CD4-positive, alpha-beta T cell (primary cell): ENCODE measurements around the gene JTB. TPM values are rescaled to one million over a fixed set of nuclear protein-coding genes. Genes with fewer than 3 reads are reported as not detected.

Source experiments
- ATAC-seq: fragments of 200-7000 bp; cut with Tn5 transposase; one replicate; pipeline ENCODE4 v1.10.0; 2022; ENCODE audit warnings: mild to moderate bottlenecking; ENCODE audit not compliant: poor library complexity
- CTCF ChIA-PET: fragments of 350-600 bp; sonication (Branson Sonifier 250); formaldehyde crosslinking; loops from one replicate; lab custom pipeline; 2021; ENCODE audit warnings: antibody characterized with exemption, inconsistent platforms; lab: Charles Lee
- POLR2A ChIA-PET: fragments of 350-600 bp; sonication (Branson Sonifier 250); formaldehyde crosslinking; loops from one replicate; lab custom pipeline; 2021; ENCODE audit warnings: antibody characterized with exemption, inconsistent platforms; lab: Charles Lee
- DNase-seq, 14 experiments: peaks; one replicate each; pipeline ENCODE4 v3.0.0-alpha.2; 2013 to 2020; ENCODE audit warnings: mixed read lengths in 2 of 14
- H3K27ac ChIP-seq, 2 donors: one replicate each; pipeline versions ENCODE4 v1.5.1 to v1.7.0; 2013; ENCODE audit warnings: low read length in 2 of 2, low read depth in 1 of 2, mild to moderate bottlenecking in 1 of 2
- H3K27me3 ChIP-seq, 2 experiments: 1 replicate in 1 of 2; 2 replicates in 1 of 2; pipeline versions ENCODE4 v1.6.1 to v1.7.0; 2013; ENCODE audit warnings: low read length in 2 of 2, control low read depth in 1 of 2, mild to moderate bottlenecking in 1 of 2, moderate library complexity in 1 of 2; ENCODE audit not compliant: insufficient read depth in 2 of 2, control insufficient read depth in 1 of 2
- H3K36me3 ChIP-seq: one replicate; pipeline ENCODE4 v1.6.1; 2013; ENCODE audit warnings: low read length, control low read depth; ENCODE audit not compliant: insufficient read depth
- H3K4me1 ChIP-seq: one replicate; pipeline ENCODE4 v1.6.1; 2013; ENCODE audit warnings: low read length, control low read depth; ENCODE audit not compliant: insufficient read depth
- H3K4me3 ChIP-seq: one replicate; pipeline ENCODE4 v1.5.1; 2013; ENCODE audit warnings: mild to moderate bottlenecking, low read length, moderate library complexity
- H3K9me3 ChIP-seq, 2 experiments: 1 replicate in 1 of 2; 2 replicates in 1 of 2; pipeline versions ENCODE4 v1.6.1 to v1.7.0; 2013; ENCODE audit warnings: low read length in 2 of 2, mild to moderate bottlenecking in 2 of 2, control low read depth in 1 of 2, moderate library complexity in 1 of 2; ENCODE audit not compliant: control insufficient read depth in 1 of 2, insufficient read depth in 1 of 2
- H3K27ac Mint-ChIP-seq: one replicate; pipeline ENCODE4 v1.8.0; 2020; ENCODE audit warnings: mixed read lengths
- H3K27me3 Mint-ChIP-seq: one replicate; pipeline ENCODE4 v1.8.0; 2021; ENCODE audit warnings: mixed read lengths
- H3K36me3 Mint-ChIP-seq: one replicate; pipeline ENCODE4 v1.8.0; 2021; ENCODE audit warnings: low read depth, mixed read lengths
- H3K4me1 Mint-ChIP-seq: one replicate; pipeline ENCODE4 v1.8.0; 2021; ENCODE audit warnings: low read depth, mixed read lengths
- H3K4me3 Mint-ChIP-seq: one replicate; pipeline ENCODE4 v1.8.0; 2020; ENCODE audit warnings: mild to moderate bottlenecking, mixed read lengths
- H3K9me3 Mint-ChIP-seq: one replicate; pipeline ENCODE4 v1.8.0; 2020; ENCODE audit warnings: mixed read lengths
- intact Hi-C, 2 experiments: fragments of 100-400 bp; cut with DNase I in 1 of 2; cut with micrococcal nuclease in 1 of 2; formaldehyde crosslinking; loops; one replicate each; pipeline versions ENCODE4 v1.15.1 to v1.9.0; 2023 to 2025; cut with DNase I, micrococcal nuclease
- total RNA-seq, 174 experiments: library from RNA in 2 of 174; stranded (reverse) in 2 of 174; gene quantifications; one replicate each; pipeline ENCODE4 v1.2.3 and lab custom pipeline; 2021 to 2026
- TF ChIP-seq, protein P1 (sequence below): fragments of 200-600 bp; IDR thresholded peaks from one replicate; pipeline ENCODE4 v1.8.0; 2022; ENCODE audit warnings: antibody characterized with exemption, mild to moderate bottlenecking

The JTB gene
- total RNA-seq, 2 experiments from 2014 or later = 80.4 to 80.9 TPM

DNA sequence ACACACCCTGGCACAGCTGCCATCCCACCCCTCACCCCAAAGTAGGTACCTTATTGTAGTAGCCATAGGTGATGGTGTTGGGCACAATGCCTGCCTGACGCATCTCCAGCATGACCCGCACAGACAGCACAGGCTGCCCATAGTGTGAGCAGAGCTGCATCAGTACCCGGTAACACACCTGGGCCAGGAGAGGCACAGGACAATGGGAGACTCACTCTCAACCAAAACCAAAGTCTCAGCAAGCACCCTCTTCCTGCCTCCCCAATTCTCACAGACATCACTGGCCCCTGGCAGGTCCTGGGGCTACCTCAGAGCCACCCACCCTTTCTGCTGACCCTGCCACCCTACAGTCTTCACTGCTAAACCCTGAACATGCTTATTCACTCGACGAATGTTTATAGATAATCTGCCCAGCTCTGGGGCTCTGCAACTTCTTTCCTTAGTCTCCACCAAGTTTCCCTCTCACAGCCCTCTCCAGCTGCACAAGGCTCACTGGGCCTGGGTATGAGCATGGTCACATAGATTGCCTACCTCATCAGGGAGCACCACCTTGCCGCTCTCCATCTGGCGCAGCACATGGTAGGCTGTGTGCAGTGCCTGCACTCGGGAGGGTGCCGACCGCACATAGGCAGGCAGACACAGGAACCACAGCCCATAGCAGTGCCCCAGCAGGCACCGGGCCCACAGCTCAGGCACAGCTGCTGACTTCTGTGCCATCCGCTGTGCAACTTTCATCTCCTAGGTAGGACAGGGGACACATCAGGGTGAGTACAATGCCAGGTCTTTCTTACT lies 41.3 kb downstream of the JTB start:
- ATAC-seq = no peak
- Mint-ChIP-seq H3K27me3 (no peaks in the 10 kb centered on the region), H3K27ac (no peak overlapping the region), H3K9me3 (no peaks in the 10 kb centered on the region), H3K4me1 (peaks cover 9% of the 10 kb centered on the region), H3K36me3 (peaks cover 87% of the 10 kb centered on the region), H3K4me3 (no peak overlapping the region)
- H3K36me3 ChIP-seq = peaks cover 87% of the 10 kb centered on the region
- TF ChIP-seq, protein P1, sequence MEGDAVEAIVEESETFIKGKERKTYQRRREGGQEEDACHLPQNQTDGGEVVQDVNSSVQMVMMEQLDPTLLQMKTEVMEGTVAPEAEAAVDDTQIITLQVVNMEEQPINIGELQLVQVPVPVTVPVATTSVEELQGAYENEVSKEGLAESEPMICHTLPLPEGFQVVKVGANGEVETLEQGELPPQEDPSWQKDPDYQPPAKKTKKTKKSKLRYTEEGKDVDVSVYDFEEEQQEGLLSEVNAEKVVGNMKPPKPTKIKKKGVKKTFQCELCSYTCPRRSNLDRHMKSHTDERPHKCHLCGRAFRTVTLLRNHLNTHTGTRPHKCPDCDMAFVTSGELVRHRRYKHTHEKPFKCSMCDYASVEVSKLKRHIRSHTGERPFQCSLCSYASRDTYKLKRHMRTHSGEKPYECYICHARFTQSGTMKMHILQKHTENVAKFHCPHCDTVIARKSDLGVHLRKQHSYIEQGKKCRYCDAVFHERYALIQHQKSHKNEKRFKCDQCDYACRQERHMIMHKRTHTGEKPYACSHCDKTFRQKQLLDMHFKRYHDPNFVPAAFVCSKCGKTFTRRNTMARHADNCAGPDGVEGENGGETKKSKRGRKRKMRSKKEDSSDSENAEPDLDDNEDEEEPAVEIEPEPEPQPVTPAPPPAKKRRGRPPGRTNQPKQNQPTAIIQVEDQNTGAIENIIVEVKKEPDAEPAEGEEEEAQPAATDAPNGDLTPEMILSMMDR = no peak
- ChIA-PET CTCF (no interaction called here), POLR2A (no interaction called here)
- H3K27ac ChIP-seq = no peak overlapping the region
- H3K27me3 ChIP-seq = no peaks in the 10 kb centered on the region
- intact Hi-C loops = no loop called here
- peaks cover 5% of the 10 kb centered on the region for H3K4me1 ChIP-seq
- no peaks in the 10 kb centered on the region for H3K9me3 ChIP-seq
- DNase-seq = no peak
- no peak overlapping the region for H3K4me3 ChIP-seq

DNA sequence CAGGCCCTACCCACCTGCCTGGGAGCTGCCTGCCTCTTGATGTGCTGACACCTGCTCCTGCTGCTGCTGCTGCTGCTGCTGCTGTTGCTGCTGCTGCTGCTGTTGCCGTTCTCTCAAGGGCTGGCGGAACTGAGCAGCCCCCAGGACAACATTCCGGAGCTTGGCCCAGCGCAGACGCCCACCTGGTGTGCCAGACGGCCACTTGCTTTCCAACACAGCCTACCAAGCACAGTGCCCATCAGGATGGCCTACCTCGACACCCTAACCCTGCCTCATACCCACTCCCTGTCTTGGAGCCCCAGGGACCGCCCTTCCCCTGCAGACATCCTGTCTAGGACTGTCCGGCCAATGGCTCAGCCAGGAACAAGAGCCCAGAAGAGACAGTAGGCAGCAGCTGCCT lies 42.7 kb downstream of the JTB start:
- Histone ChIP-seq H3K36me3 (peaks cover 87% of the 10 kb centered on the region), H3K4me3 (no peak overlapping the region), H3K4me1 (peaks cover 3% of the 10 kb centered on the region), H3K27me3 (no peaks in the 10 kb centered on the region), H3K9me3 (no peaks in the 10 kb centered on the region), H3K27ac (no peak overlapping the region)
- H3K4me3 Mint-ChIP-seq = no peak overlapping the region
- peaks cover 86% of the 10 kb centered on the region for H3K36me3 Mint-ChIP-seq
- TF ChIP-seq, protein P1 = no peak
- CTCF ChIA-PET = no interaction called here
- H3K4me1 Mint-ChIP-seq = no peaks in the 10 kb centered on the region
- no peaks in the 10 kb centered on the region for H3K27me3 Mint-ChIP-seq
- POLR2A ChIA-PET = interaction anchor here (1.3 to 3.8 kb wide), 2 partner anchors 10 to 11 kb away, joined by 6 to 15 read pairs; partner anchors contain the start of gene GATAD2B
- ATAC-seq (no peak), DNase-seq (no peak)
- no peaks in the 10 kb centered on the region for H3K9me3 Mint-ChIP-seq
- no peak overlapping the region for H3K27ac Mint-ChIP-seq
- intact Hi-C loops = no loop called here

DNA sequence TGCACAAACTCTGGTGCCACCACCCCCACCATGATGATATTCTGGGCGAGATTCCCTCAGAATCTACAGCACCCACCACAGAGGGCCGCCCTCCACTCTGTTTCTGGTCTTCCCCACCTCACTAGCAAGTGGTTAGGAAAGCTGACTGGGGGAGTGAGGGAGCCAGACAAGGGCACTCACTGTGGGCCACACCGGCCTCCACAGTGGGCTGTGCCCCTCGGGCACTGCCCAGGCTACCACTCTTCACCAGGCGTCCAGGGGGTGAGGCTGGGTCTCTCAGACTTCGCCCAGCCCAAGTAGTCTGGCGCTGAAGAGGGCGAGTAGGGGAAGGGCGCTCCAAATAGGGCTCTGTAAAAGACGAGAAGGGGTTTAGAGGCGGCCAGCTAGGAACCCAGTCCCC lies 43.5 kb downstream of the JTB start:
- Mint-ChIP-seq H3K9me3 (no peaks in the 10 kb centered on the region), H3K4me1 (no peaks in the 10 kb centered on the region), H3K4me3 (no peak overlapping the region), H3K36me3 (peaks cover 78% of the 10 kb centered on the region), H3K27ac (no peak overlapping the region), H3K27me3 (no peaks in the 10 kb centered on the region)
- Histone ChIP-seq H3K4me3 (no peak overlapping the region), H3K27ac (no peak overlapping the region), H3K36me3 (peaks cover 84% of the 10 kb centered on the region), H3K27me3 (no peaks in the 10 kb centered on the region), H3K4me1 (no peaks in the 10 kb centered on the region), H3K9me3 (no peaks in the 10 kb centered on the region)
- CTCF ChIA-PET = interaction anchor here (0.7 kb wide), 1 partner anchor 113 kb away, joined by 3 read pairs; no protein-coding TSS in a partner anchor
- TF ChIP-seq, protein P1 = no peak
- ATAC-seq = no peak
- POLR2A ChIA-PET = interaction anchor here (1.3 to 3.8 kb wide), 2 partner anchors 10 to 11 kb away, joined by 6 to 15 read pairs; partner anchors contain the start of gene GATAD2B
- no peak for DNase-seq
- intact Hi-C loops = no loop called here
